OCI-LY1 (cell line): ENCODE results near the gene ETFDH.

ENCODE experiments used
- CTCF ChIP-seq: fragments of 200-600 bp; sonication (generic), shearing (Covaris generic); IDR thresholded peaks from 2 replicates; pipeline ENCODE4 v1.5.1; 2017; ENCODE audit warnings: mild to moderate bottlenecking, antibody characterized with exemption, low read length, moderate library complexity, mixed read lengths
- EZH2 ChIP-seq: fragments of 200-600 bp; sonication (generic), shearing (Covaris generic); IDR thresholded peaks from 2 replicates; pipeline ENCODE4 v1.8.0; 2017; ENCODE audit warnings: borderline replicate concordance, mixed run types, mild to moderate bottlenecking, antibody characterized with exemption, low read length, moderate library complexity, mixed read lengths

GRCh38 chr4:158649111-158649680 is 22.9 kb upstream of the ETFDH start:
- TF ChIP-seq CTCF (no peak), EZH2 (no peak)
